PC-9 (cell line): Measurements from ENCODE around the gene ARSJ. TPM values are rescaled to one million over a fixed set of nuclear protein-coding genes. Genes with fewer than 3 reads are reported as not detected.

ENCODE experiments used
- BruUV-seq: library from RNA; stranded (reverse); fragments of 400-500 nt; replicated peaks from 2 replicates; lab custom pipeline; 2021; lab: Mats Ljungman, UMichigan
- CTCF ChIA-PET: fragments of 300-600 bp; sonication (Branson Sonifier 250); formaldehyde crosslinking; loops from one replicate; lab custom pipeline; 2022; ENCODE audit warnings: antibody characterized with exemption; lab: Charles Lee
- POLR2A ChIA-PET: fragments of 300-600 bp; sonication (Branson Sonifier 250); formaldehyde crosslinking; loops from one replicate; lab custom pipeline; 2022; ENCODE audit warnings: antibody characterized with exemption; ENCODE audit not compliant: unreplicated experiment; lab: Charles Lee
- DNase-seq, 2 experiments: peaks; one replicate each; pipeline versions ENCODE4 v3.0.0 to v3.0.0-alpha.2; 2015 to 2022; ENCODE audit warnings: mixed read lengths in 1 of 2
- H2AFZ ChIP-seq: fragments of 200-600 bp; sonication (generic); 2 replicates; pipeline ENCODE4 v1.8.1; 2017; ENCODE audit warnings: antibody characterized with exemption
- H3F3A ChIP-seq: fragments of 200-600 bp; sonication (generic); 2 replicates; pipeline ENCODE4 v1.8.1; 2017; ENCODE audit warnings: antibody characterized with exemption, mild to moderate bottlenecking, low read depth; ENCODE audit not compliant: insufficient read depth
- H3K27ac ChIP-seq: fragments of 200-600 bp; sonication (generic); 2 replicates; pipeline ENCODE4 v1.6.1; 2016; ENCODE audit warnings: mixed run types
- H3K27me3 ChIP-seq: fragments of 200-600 bp; sonication (generic); 2 replicates; pipeline ENCODE4 v1.6.1; 2016; ENCODE audit warnings: low read depth, mixed run types; ENCODE audit not compliant: insufficient read depth
- H3K36me3 ChIP-seq: fragments of 200-600 bp; sonication (generic); 2 replicates; pipeline ENCODE4 v1.6.1; 2016; ENCODE audit warnings: low read depth, mixed run types
- H3K4me1 ChIP-seq: fragments of 200-600 bp; sonication (generic); replicated peaks from 2 replicates; pipeline ENCODE4 v1.6.1; 2016; ENCODE audit warnings: mixed run types; ENCODE audit not compliant: insufficient read depth
- H3K4me2 ChIP-seq: fragments of 200-600 bp; sonication (generic); 2 replicates; pipeline ENCODE4 v1.6.1; 2017; ENCODE audit warnings: mixed run types
- H3K4me3 ChIP-seq: fragments of 200-600 bp; sonication (generic); 2 replicates; pipeline ENCODE4 v1.6.1; 2016; ENCODE audit warnings: mixed run types
- H3K79me2 ChIP-seq: fragments of 200-600 bp; sonication (generic); 2 replicates; pipeline ENCODE4 v1.6.1; 2017; ENCODE audit warnings: low read depth, mixed run types
- H3K9me2 ChIP-seq: fragments of 200-600 bp; sonication (generic); 2 replicates; pipeline ENCODE4 v1.8.1; 2017; ENCODE audit warnings: mild to moderate bottlenecking; ENCODE audit not compliant: insufficient read depth
- H3K9me3 ChIP-seq: fragments of 200-600 bp; sonication (generic); 2 replicates; pipeline ENCODE4 v1.8.1; 2016; ENCODE audit warnings: low read depth; ENCODE audit not compliant: insufficient read depth
- H4K20me1 ChIP-seq: fragments of 200-600 bp; sonication (generic); 2 replicates; pipeline ENCODE4 v1.8.1; 2017; ENCODE audit not compliant: insufficient read depth
- CTCF ChIP-seq: fragments of 200-600 bp; sonication (generic); conservative IDR thresholded peaks from 2 replicates; pipeline ENCODE4 v1.6.1; 2017; ENCODE audit warnings: mixed run types, antibody characterized with exemption, mild to moderate bottlenecking, moderate library complexity
- EZH2 ChIP-seq: fragments of 200-600 bp; sonication (generic); IDR thresholded peaks from 2 replicates; pipeline ENCODE4 v1.8.0; 2017; ENCODE audit warnings: antibody characterized with exemption, low read depth
- intact Hi-C: fragments of 100-400 bp; cut with micrococcal nuclease; formaldehyde crosslinking; loops from one replicate; pipeline ENCODE4 v1.10.0; 2022; ENCODE audit not compliant: unreplicated experiment
- total RNA-seq: library from RNA; stranded (reverse); gene quantifications from 2 replicates; pipeline ENCODE4 v1.2.3, GENCODE V29; 2021

Gene ARSJ
- total RNA-seq, 1 experiment from 2014 or later, result 0.55 TPM

- H2AFZ ChIP-seq, result no peak overlapping the region
- POLR2A ChIA-PET, result no interaction called here
Observed at GRCh38 chr4:113869743-113870375, 109.6 kb downstream of the ARSJ start.

GRCh38 chr4:113866611-113867010, 112.8 kb downstream of the ARSJ start:
- ChIA-PET CTCF (no interaction called here), POLR2A (no interaction called here)
- no peak for DNase-seq
- Histone ChIP-seq H3K36me3 (no peaks in the 10 kb centered on the region), H3K27ac (no peak overlapping the region), H3K79me2 (no peaks in the 10 kb centered on the region), H3F3A (no peaks in the 10 kb centered on the region), H3K27me3 (no peaks in the 10 kb centered on the region), H3K9me3 (no peaks in the 10 kb centered on the region), H3K4me2 (no peak overlapping the region), H2AFZ (no peak overlapping the region), H4K20me1 (no peaks in the 10 kb centered on the region), H3K9me2 (no peaks in the 10 kb centered on the region), H3K4me3 (no peak overlapping the region), H3K4me1 (no peaks in the 10 kb centered on the region)
- no peak for TF ChIP-seq CTCF
- no peak for TF ChIP-seq EZH2
- intact Hi-C loops, result no loop called here
- no TSS peak for BruUV-seq

More at GRCh38 chr4:113869743-113870375, 109.6 kb downstream of the ARSJ start:
- no peaks in the 10 kb centered on the region for H3K9me2 ChIP-seq
- H3K27me3 ChIP-seq, result no peaks in the 10 kb centered on the region
- DNase-seq, result no peak
- TF ChIP-seq CTCF, result no peak
- no peak for TF ChIP-seq EZH2
- intact Hi-C loops, result no loop called here
- no peak overlapping the region for H3K27ac ChIP-seq
- H3K79me2 ChIP-seq, result no peaks in the 10 kb centered on the region
- CTCF ChIA-PET, result no interaction called here
- H3K9me3 ChIP-seq, result no peaks in the 10 kb centered on the region
- BruUV-seq, result no TSS peak
- H4K20me1 ChIP-seq, result no peaks in the 10 kb centered on the region
- H3F3A ChIP-seq, result no peaks in the 10 kb centered on the region
- no peaks in the 10 kb centered on the region for H3K36me3 ChIP-seq
- H3K4me3 ChIP-seq, result no peak overlapping the region
- H3K4me2 ChIP-seq, result no peak overlapping the region
- H3K4me1 ChIP-seq, result no peaks in the 10 kb centered on the region

- ChIA-PET CTCF (no interaction called here), POLR2A (no interaction called here)
- no peak overlapping the region for H2AFZ ChIP-seq
- H3K9me3 ChIP-seq, result no peaks in the 10 kb centered on the region
- H3K27ac ChIP-seq, result no peak overlapping the region
- DNase-seq, result no peak
- no peaks in the 10 kb centered on the region for H3K9me2 ChIP-seq
- H3F3A ChIP-seq, result no peaks in the 10 kb centered on the region
- no peaks in the 10 kb centered on the region for H3K79me2 ChIP-seq
- intact Hi-C loops, result no loop called here
- no TSS peak for BruUV-seq
- H3K27me3 ChIP-seq, result no peaks in the 10 kb centered on the region
- no peak overlapping the region for H3K4me2 ChIP-seq
- no peaks in the 10 kb centered on the region for H3K4me1 ChIP-seq
- no peaks in the 10 kb centered on the region for H4K20me1 ChIP-seq
- no peaks in the 10 kb centered on the region for H3K36me3 ChIP-seq
- no peak for TF ChIP-seq CTCF
- TF ChIP-seq EZH2, result no peak
- H3K4me3 ChIP-seq, result no peak overlapping the region
Observed at GRCh38 chr4:113858924-113859323, 120.5 kb downstream of the ARSJ start.
